ENCODE measurements around the gene INTS13.

DNA sequence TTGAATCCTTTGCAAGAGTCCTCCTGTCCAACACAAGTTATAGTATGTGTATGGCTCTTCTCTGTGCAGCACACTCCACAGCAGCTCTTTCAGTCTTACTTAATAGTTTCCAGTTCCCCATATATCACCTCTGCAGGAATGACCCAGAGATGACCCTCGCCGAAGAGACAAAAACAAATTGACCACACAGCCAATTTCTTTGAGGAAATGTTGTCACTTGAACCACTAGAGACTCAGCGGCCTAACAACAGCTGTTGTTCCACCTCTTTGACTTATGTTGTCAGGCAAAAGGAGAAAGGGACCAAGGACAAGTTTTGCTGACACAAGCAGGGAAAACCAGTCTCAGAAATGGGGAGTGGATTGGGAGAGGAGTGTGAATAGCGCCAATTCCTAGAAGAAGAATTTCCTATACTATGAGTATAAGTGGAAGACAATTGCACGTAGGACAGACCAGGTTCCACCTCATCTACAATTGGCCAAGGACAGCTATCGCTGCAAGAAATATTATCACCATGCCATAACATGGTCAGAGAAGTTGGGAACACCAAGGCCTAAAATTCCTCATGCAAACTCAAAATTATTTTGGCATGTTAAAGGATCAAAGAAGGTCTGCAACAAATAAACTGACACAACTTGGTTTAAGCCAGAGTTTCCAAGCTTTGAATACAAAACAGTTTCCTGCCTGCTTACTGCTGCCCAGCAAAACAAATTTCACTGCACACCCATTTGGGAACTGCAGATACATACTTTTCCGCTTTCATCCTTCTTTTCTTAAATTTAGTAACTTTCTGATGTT, 63.1 kb downstream of the INTS13 start:
- TF ChIP-seq, protein P1, sequence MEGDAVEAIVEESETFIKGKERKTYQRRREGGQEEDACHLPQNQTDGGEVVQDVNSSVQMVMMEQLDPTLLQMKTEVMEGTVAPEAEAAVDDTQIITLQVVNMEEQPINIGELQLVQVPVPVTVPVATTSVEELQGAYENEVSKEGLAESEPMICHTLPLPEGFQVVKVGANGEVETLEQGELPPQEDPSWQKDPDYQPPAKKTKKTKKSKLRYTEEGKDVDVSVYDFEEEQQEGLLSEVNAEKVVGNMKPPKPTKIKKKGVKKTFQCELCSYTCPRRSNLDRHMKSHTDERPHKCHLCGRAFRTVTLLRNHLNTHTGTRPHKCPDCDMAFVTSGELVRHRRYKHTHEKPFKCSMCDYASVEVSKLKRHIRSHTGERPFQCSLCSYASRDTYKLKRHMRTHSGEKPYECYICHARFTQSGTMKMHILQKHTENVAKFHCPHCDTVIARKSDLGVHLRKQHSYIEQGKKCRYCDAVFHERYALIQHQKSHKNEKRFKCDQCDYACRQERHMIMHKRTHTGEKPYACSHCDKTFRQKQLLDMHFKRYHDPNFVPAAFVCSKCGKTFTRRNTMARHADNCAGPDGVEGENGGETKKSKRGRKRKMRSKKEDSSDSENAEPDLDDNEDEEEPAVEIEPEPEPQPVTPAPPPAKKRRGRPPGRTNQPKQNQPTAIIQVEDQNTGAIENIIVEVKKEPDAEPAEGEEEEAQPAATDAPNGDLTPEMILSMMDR (IDR thresholded peaks at IDR 0.05) = no peak
- TF ChIP-seq EZH2 (IDR thresholded peaks at IDR 0.05) = no peak
